ENCODE measurements around the gene OGFOD3.

OGFOD3 gene

DNA sequence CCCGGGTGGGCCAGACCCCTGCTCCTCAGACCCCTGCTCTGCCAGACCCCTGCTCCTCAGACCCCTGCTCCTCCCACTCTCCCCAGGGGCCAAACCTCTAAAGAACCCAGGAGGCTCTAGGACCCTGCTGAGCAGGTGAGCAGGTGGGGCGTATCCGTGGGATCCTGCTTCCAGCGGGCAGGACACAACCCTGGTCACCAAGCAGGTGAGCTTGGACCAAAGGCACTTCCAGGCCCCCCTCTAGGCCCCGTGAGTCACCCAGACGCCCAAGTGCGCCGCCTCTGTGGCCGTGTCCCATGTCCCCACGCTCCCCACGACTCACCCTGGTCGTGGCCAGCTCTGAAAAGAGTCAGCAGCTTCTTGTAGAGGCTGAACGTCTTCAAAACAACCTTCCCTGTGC lies 27.2 kb upstream of the OGFOD3 start:
- no peak for DNase-seq (ENCODE audit: low read depth)
- H3K4me3 ChIP-seq (replicated peaks; ENCODE audit: low read depth, low read length) = no peak overlapping the region
- TF ChIP-seq, protein P1, sequence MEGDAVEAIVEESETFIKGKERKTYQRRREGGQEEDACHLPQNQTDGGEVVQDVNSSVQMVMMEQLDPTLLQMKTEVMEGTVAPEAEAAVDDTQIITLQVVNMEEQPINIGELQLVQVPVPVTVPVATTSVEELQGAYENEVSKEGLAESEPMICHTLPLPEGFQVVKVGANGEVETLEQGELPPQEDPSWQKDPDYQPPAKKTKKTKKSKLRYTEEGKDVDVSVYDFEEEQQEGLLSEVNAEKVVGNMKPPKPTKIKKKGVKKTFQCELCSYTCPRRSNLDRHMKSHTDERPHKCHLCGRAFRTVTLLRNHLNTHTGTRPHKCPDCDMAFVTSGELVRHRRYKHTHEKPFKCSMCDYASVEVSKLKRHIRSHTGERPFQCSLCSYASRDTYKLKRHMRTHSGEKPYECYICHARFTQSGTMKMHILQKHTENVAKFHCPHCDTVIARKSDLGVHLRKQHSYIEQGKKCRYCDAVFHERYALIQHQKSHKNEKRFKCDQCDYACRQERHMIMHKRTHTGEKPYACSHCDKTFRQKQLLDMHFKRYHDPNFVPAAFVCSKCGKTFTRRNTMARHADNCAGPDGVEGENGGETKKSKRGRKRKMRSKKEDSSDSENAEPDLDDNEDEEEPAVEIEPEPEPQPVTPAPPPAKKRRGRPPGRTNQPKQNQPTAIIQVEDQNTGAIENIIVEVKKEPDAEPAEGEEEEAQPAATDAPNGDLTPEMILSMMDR (IDR thresholded peaks at IDR 0.05; ENCODE audit: low read length, missing control alignments) = no peak

DNA sequence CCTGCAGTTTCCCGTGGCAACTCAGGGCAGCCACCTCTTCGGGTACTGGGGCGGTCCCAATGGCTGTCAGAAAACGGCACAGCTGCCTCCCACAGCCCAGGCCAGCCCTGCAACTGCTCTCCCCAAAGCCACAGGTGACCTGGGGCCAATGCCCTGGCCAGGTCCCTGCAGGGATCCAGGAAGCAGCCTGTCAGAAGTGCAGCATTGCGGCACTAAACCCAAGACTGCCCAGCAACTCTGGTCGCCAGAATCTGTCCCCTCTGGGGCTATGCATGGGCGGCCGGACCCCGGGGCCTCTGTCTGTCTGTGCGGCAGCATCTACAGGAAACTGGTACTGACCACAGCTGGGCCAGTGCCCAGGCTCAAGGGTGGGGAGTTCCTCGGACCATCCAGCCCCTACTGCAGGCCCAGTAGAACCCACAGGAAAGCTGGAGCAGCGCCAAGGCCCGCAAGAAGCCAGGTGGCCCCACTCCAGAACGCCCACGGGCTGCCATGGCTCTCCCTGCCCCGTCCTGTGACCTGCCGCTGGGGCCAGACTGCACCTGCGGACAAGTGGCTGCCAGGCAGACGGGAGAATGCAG lies 26.6 kb upstream of the OGFOD3 start:
- peak; percentile 12 for DNase-seq (ENCODE audit: low read depth)
- H3K4me3 ChIP-seq (replicated peaks; ENCODE audit: low read depth, low read length) = no peak overlapping the region
- TF ChIP-seq, protein P1 (IDR thresholded peaks at IDR 0.05; ENCODE audit: low read length, missing control alignments) = no peak

DNA sequence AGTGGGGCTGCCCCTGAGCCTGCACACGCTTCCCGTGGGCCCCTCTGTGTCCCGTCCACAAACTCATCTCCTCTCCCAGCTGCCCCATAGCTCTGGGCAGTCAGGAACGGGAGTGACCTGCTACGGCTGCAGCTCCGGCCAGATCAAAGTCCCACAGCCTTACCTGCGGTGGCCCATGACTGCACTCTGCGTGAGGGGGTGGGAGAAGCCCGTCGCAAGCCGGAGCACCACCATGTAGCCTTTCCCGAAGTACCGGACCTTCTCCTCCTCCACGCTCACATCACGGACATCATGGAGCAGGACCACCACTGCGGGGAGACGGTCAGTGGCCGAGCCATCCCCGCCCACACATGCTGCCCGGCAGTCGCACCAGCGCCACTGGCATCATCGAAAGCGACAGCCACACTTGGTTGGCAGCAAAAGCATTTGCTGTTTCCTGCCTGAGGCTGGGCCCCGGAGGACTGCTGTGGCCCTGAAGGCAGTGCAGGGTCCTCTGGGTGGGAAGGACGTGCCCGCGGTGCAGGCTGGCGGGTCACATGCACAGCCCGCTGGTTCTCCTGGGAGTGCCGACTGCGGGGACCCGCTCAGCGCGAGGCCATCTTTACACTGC lies 26.0 kb upstream of the OGFOD3 start:
- no peak for DNase-seq (ENCODE audit: low read depth)
- no peak overlapping the region for H3K4me3 ChIP-seq (replicated peaks; ENCODE audit: low read depth, low read length)
- TF ChIP-seq, protein P1 (IDR thresholded peaks at IDR 0.05; ENCODE audit: low read length, missing control alignments) = no peak

DNA sequence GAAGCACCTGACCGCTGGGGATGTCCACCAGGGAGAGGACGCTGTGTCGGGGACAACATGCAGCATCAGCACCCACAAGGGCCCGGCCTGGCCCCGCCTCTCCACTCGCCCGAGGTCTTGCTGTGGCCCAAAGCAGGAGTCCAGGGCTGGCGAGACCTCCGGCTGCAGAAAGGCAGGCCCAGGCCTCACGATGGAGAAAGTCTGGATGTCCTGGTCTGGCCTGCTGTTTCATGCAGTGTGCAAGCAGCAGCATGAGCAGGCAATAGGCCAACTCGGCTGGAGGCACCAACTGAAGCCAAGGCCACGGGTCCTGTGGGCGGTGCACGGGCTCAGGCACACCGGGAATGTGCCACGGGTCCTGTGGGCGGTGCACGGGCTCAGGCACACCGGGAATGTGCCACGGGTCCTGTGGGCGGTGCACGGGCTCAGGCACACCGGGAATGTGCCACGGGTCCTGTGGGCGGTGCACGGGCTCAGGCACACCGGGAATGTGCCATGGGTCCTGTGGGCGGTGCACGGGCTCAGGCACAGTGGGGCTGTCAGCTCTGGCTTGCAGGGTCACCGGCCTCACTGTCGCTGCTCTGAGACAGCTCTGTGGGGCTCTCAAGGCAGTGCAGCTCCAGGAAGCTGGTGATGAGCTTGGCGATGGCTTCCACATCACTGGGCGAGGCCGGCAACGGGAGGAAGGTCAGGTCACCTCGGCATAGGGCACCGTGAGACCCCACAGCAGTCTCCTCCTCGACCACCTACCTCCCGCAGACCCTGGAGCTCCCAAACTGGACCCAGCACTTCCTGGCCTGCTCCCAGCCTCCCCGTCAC lies 25.3 kb upstream of the OGFOD3 start:
- DNase-seq (ENCODE audit: low read depth) = no peak
- TF ChIP-seq, protein P1 (IDR thresholded peaks at IDR 0.05; ENCODE audit: low read length, missing control alignments) = no peak
- no peak overlapping the region for H3K4me3 ChIP-seq (replicated peaks; ENCODE audit: low read depth, low read length)

DNA sequence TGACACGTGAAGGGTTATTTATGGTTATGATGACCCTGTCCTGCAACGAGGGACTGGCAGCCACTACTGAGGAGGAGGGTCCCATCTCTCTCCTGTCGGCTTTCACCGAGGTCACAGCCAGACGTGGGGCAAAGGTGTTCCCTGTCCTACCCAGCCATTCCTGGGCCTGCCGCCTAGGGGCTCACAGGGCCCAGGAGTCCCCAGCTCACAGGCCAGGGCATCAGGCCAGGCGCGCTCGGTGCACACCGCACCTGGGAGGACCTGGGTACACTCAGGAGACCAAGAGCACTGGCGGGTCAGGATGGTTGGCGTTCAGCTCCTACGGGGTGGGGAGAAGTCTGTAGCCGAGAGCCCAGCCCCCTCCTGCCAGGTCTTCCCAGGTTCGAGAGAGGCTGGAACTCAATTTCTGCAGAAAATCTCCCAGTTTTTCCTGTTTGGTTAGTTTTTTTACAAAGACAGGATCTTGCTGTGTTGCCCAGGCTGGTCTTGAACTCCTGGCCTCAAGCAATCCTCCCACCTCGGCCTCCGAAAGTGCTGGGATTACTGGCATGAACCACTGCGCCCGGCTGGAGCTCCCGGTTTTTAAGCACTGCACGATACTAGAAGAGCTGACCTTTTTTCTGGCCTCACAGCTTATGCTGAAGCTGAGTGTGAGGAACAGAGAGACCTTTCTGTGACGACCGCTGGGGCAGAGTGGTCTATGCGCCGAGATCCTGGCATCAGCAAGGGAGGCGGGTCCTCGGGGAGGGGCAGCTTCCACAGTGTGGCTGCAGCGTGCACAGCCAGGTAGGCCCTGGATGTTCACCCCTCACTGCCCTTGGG lies 24.5 kb upstream of the OGFOD3 start:
- no peak for DNase-seq (ENCODE audit: low read depth)
- no peak overlapping the region for H3K4me3 ChIP-seq (replicated peaks; ENCODE audit: low read depth, low read length)
- TF ChIP-seq, protein P1 (IDR thresholded peaks at IDR 0.05; ENCODE audit: low read length, missing control alignments) = no peak

DNA sequence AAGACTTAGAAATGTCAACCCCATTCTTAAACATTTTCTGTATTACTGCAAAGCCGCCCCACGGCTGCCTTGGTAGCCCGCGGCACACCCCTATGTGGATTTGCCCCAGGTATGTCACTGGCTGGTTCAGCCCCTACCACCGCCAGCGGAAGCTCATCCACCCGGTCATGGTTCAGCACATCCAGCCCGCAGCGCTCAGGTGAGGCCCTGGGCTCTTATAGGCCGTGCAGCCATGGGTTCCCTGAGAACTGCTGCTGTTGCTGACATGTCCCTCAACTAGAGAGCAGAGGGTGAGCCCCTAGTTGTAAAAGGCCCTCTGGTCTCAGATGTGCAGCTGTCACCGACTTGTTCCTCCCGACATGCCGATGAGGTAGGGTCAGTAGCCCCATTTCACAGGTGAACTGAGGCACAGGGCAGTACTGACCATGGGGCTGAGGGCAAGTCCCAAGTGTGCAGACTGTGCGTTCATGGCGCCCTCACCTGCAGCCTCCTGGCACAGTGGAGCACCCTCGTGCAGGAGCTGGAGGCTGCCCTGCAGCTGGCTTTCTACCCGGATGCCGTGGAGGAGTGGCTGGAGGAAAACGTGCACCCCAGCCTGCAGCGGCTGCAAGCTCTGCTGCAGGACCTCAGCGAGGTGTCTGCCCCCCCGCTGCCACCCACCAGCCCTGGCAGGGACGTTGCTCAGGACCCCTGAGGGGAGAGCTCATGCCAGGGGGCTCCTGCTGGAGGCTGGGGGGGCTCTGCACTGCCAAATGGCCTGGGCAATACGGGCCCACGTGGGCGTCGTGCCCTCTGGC lies 23.5 kb upstream of the OGFOD3 start:
- TF ChIP-seq, protein P1 (IDR thresholded peaks at IDR 0.05; ENCODE audit: low read length, missing control alignments) = no peak
- no peak for DNase-seq (ENCODE audit: low read depth)
- H3K4me3 ChIP-seq (replicated peaks; ENCODE audit: low read depth, low read length) = no peak overlapping the region
